Measurements from ENCODE around the gene FNDC3B.

Gene FNDC3B

GRCh38 chr3:172188511-172188910 lies 149.1 kb downstream of the FNDC3B start:
- no peak for TF ChIP-seq CTCF (IDR thresholded peaks at IDR 0.05)
- TF ChIP-seq ZFX (IDR thresholded peaks at IDR 0.05; ENCODE audit: borderline replicate concordance), result no peak
- H3K27ac ChIP-seq, result no peak overlapping the region

- no peak overlapping the region for H3K27ac ChIP-seq
- TF ChIP-seq CTCF (IDR thresholded peaks at IDR 0.05) (no peak), ZFX (IDR thresholded peaks at IDR 0.05; ENCODE audit: borderline replicate concordance) (no peak)
Measured at GRCh38 chr3:172189213-172189612, 149.8 kb downstream of the FNDC3B start.

- H3K27ac ChIP-seq, result no peak overlapping the region
- TF ChIP-seq CTCF (IDR thresholded peaks at IDR 0.05), result no peak
- TF ChIP-seq ZFX (IDR thresholded peaks at IDR 0.05; ENCODE audit: borderline replicate concordance), result no peak
Measured at GRCh38 chr3:172189987-172190603, 150.7 kb downstream of the FNDC3B start.

- H3K27ac ChIP-seq, result no peak overlapping the region
- TF ChIP-seq ZFX (IDR thresholded peaks at IDR 0.05; ENCODE audit: borderline replicate concordance) (no peak), CTCF (IDR thresholded peaks at IDR 0.05) (no peak)
Measured at GRCh38 chr3:172190980-172191379, 151.6 kb downstream of the FNDC3B start.

- TF ChIP-seq CTCF (IDR thresholded peaks at IDR 0.05), result no peak
- TF ChIP-seq ZFX (IDR thresholded peaks at IDR 0.05; ENCODE audit: borderline replicate concordance), result no peak
Measured at GRCh38 chr3:172191629-172192028, 152.3 kb downstream of the FNDC3B start.

GRCh38 chr3:172192830-172193415 lies 153.5 kb downstream of the FNDC3B start:
- H3K27ac ChIP-seq, result no peak overlapping the region
- TF ChIP-seq ZFX (IDR thresholded peaks at IDR 0.05; ENCODE audit: borderline replicate concordance), result no peak
- no peak for TF ChIP-seq CTCF (IDR thresholded peaks at IDR 0.05)

More at GRCh38 chr3:172191629-172192028, 152.3 kb downstream of the FNDC3B start:
- no peak overlapping the region for H3K27ac ChIP-seq

GRCh38 chr3:172193436-172193835 lies 154.1 kb downstream of the FNDC3B start:
- no peak overlapping the region for H3K27ac ChIP-seq

More at GRCh38 chr3:172193436-172193835, 154.1 kb downstream of the FNDC3B start:
- no peak for TF ChIP-seq ZFX (IDR thresholded peaks at IDR 0.05; ENCODE audit: borderline replicate concordance)
- no peak for TF ChIP-seq CTCF (IDR thresholded peaks at IDR 0.05)
